Loucy (cell line): Measurements from ENCODE around the gene PTPRN2.

Source experiments
- H2AFZ ChIP-seq: fragments of 200-600 bp; sonication (generic); 2 replicates; pipeline ENCODE4 v1.6.0; 2016; ENCODE audit warnings: antibody characterized with exemption, mild to moderate bottlenecking, low read length, moderate library complexity
- H3F3A ChIP-seq: fragments of 200-600 bp; 2 replicates; pipeline ENCODE4 v1.6.0; 2016; ENCODE audit warnings: antibody characterized with exemption, low read depth, mild to moderate bottlenecking
- H3K27me3 ChIP-seq: fragments of 200-600 bp; sonication (generic); 2 replicates; pipeline ENCODE4 v1.6.1; 2014; ENCODE audit warnings: low read length, mild to moderate bottlenecking; ENCODE audit not compliant: insufficient read depth, poor library complexity, severe bottlenecking
- H3K36me3 ChIP-seq: fragments of 200-600 bp; sonication (generic); 2 replicates; pipeline ENCODE4 v1.6.1; 2016; ENCODE audit warnings: low read length; ENCODE audit not compliant: insufficient read depth
- H3K4me1 ChIP-seq: fragments of 200-600 bp; sonication (generic); 2 replicates; pipeline ENCODE4 v1.5.1; 2014; ENCODE audit warnings: low read length, mild to moderate bottlenecking; ENCODE audit not compliant: insufficient read depth, poor library complexity, severe bottlenecking
- H3K4me2 ChIP-seq: fragments of 200-600 bp; sonication (generic); 2 replicates; pipeline ENCODE4 v1.6.0; 2014; ENCODE audit warnings: antibody characterized with exemption, low read length, low read depth, mild to moderate bottlenecking; ENCODE audit not compliant: poor library complexity, severe bottlenecking
- H3K4me3 ChIP-seq: fragments of 200-600 bp; sonication (generic); 2 replicates; pipeline ENCODE4 v1.5.1; 2014; ENCODE audit warnings: low read length, mild to moderate bottlenecking, mixed read lengths; ENCODE audit not compliant: poor library complexity, severe bottlenecking
- H3K79me2 ChIP-seq: fragments of 200-600 bp; sonication (generic); 2 replicates; pipeline ENCODE4 v1.6.1; 2014; ENCODE audit warnings: low read length; ENCODE audit not compliant: insufficient read depth
- H3K9ac ChIP-seq: fragments of 200-600 bp; sonication (generic); 2 replicates; pipeline ENCODE4 v1.6.0; 2014; ENCODE audit warnings: mild to moderate bottlenecking, low read depth, low read length, moderate library complexity; ENCODE audit not compliant: poor library complexity, severe bottlenecking
- H3K9me2 ChIP-seq: fragments of 200-600 bp; sonication (generic); replicated peaks from 2 replicates; pipeline ENCODE4 v1.6.1; 2016; ENCODE audit warnings: low read depth, low read length, mixed read lengths
- H3K9me3 ChIP-seq: fragments of 200-600 bp; sonication (generic); 2 replicates; pipeline ENCODE4 v1.6.1; 2014; ENCODE audit warnings: mild to moderate bottlenecking, antibody characterized with exemption, low read length, low read depth; ENCODE audit not compliant: insufficient read depth
- H4K20me1 ChIP-seq: fragments of 200-600 bp; sonication (generic); 2 replicates; pipeline ENCODE4 v1.6.0; 2014; ENCODE audit warnings: antibody characterized with exemption, low read length, mild to moderate bottlenecking; ENCODE audit not compliant: insufficient read depth, poor library complexity, severe bottlenecking
- EZH2phosphoT487 ChIP-seq: fragments of 200-600 bp; IDR thresholded peaks from 2 replicates; pipeline ENCODE4 v1.6.1; 2018; ENCODE audit warnings: antibody characterized with exemption, mild to moderate bottlenecking, moderate library complexity, borderline replicate concordance
- TF ChIP-seq, protein P1 (sequence below): fragments of 200-600 bp; sonication (generic); conservative IDR thresholded peaks from 2 replicates; pipeline ENCODE4 v1.5.1; 2014; ENCODE audit warnings: mild to moderate bottlenecking, antibody characterized with exemption, low read length

Gene PTPRN2

DNA sequence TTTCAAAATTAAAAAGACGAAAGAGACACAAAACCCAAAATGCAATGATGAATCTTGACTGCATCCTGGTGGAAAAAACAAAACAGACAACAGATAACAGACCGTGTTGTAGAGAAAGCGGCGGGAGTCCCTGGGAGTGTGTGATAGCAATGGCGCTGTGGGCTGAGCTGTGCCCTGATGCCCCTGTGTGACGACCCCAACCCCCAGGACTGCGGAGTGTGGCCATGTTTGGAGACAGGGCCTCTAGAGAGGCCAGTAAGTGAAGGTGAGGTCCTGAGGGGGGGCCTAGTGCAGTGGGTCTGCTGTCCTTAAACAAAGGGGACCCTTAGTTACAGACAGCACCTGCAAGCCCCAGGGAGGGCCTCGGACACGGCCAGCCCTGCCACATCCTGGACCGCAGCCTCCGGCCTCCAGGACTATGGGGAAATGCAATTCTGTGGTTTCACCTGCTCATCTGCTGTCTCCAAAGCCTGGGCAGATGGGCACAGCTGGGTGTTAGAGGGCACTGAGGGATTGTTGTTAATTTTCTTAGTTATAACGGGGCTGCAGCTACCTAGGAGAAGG lies 973.1 kb downstream of the PTPRN2 start:
- H3K9ac ChIP-seq = no peak overlapping the region
- H3F3A ChIP-seq = no peaks in the 10 kb centered on the region
- H3K27me3 ChIP-seq = no peaks in the 10 kb centered on the region
- no peaks in the 10 kb centered on the region for H3K79me2 ChIP-seq
- H4K20me1 ChIP-seq = no peaks in the 10 kb centered on the region
- no peak overlapping the region for H3K4me2 ChIP-seq
- H2AFZ ChIP-seq = no peak overlapping the region
- TF ChIP-seq, protein P1, sequence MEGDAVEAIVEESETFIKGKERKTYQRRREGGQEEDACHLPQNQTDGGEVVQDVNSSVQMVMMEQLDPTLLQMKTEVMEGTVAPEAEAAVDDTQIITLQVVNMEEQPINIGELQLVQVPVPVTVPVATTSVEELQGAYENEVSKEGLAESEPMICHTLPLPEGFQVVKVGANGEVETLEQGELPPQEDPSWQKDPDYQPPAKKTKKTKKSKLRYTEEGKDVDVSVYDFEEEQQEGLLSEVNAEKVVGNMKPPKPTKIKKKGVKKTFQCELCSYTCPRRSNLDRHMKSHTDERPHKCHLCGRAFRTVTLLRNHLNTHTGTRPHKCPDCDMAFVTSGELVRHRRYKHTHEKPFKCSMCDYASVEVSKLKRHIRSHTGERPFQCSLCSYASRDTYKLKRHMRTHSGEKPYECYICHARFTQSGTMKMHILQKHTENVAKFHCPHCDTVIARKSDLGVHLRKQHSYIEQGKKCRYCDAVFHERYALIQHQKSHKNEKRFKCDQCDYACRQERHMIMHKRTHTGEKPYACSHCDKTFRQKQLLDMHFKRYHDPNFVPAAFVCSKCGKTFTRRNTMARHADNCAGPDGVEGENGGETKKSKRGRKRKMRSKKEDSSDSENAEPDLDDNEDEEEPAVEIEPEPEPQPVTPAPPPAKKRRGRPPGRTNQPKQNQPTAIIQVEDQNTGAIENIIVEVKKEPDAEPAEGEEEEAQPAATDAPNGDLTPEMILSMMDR = no peak
- TF ChIP-seq EZH2phosphoT487 = no peak
- no peaks in the 10 kb centered on the region for H3K36me3 ChIP-seq
- H3K9me3 ChIP-seq = no peaks in the 10 kb centered on the region
- H3K4me1 ChIP-seq = no peaks in the 10 kb centered on the region
- H3K9me2 ChIP-seq = no peaks in the 10 kb centered on the region
- H3K4me3 ChIP-seq = no peak overlapping the region

DNA sequence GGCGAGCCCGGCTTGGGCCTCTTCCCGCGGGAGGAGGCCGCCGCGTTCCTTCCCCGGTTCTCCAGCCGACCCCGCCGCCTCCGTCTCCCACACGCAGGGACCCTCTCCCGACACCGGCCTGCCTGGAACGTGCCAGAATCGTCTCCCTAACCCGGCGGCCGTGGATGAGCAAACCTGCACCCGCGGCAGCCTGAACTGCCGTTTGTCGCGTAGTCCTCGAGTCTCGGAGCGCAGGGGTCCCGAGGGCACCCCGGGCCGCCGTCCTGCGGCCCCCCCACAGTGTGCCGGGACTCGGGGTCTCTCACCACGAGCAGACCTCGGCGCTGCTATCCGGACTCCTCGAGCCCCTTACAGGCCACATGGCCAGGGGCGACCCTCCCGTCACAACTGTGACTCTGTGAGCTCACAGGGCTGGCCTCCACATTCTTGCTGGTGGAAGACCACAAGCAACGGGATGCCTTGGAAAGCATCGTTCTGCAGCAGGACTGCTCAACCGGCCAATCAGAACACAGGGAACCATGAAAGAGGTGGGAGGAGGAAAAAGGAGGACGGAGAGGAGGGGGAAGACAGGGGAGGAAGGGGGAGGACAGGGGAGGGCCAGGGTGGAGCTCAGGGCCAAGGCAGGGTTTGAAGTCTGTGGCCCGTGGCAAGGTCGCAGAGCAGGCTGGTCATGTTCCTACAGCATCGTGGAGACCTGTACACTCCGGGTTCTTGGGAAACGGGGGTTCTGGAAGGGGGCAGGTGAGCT lies 973.9 kb downstream of the PTPRN2 start:
- no peak for TF ChIP-seq EZH2phosphoT487
- TF ChIP-seq, protein P1 = no peak
- Histone ChIP-seq H3K79me2 (no peaks in the 10 kb centered on the region), H3K4me3 (no peak overlapping the region), H3K4me1 (no peaks in the 10 kb centered on the region), H3K27me3 (no peaks in the 10 kb centered on the region), H3K36me3 (no peaks in the 10 kb centered on the region), H2AFZ (no peak overlapping the region), H4K20me1 (no peaks in the 10 kb centered on the region), H3K9me3 (no peaks in the 10 kb centered on the region), H3K9me2 (no peaks in the 10 kb centered on the region), H3F3A (no peaks in the 10 kb centered on the region), H3K9ac (no peak overlapping the region), H3K4me2 (no peak overlapping the region)

DNA sequence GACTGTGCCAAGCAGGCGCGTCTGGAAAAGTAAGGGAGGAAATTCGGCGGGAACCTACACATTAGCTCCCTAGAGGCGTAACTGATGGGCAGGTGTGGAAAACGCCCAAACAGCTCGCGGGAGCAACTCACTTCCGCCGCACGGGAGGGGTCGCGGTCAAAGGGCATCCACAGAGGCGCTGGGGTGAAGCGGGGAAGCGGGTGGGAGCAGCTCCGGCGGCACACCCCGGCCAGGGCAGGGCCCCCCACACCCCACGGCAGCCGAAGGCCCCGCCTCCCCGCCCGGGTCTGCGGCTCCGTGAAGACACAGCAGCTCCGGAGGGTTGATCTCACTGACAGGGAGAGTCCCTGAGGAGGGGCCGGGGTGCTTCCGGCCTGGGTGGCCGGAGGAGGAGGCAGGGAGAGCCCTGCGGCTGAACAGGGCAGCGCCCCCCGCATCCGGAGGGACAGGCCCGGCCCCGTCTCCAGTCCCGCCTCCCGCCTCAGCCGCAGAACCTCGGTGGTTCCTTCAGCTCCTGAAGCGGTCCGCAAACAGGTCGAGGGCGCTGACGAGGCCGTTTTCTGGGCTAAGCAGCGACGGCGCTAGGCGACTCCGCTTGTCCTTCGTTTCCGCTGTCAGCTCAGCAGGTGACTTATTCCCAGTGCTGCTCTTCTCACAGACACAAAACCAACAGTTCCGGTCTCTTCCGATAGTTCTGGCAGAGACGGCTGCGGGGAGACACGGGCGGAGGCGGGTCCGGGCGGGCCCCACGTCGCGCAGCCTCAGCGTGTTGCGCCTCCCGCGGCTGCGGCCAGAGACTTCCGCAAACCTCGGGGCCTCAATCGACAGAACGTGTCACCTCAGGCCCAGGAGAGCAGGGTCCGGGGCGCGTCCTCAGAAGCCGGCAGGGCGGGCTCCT lies 974.7 kb downstream of the PTPRN2 start:
- Histone ChIP-seq H3K79me2 (no peaks in the 10 kb centered on the region), H3K27me3 (no peaks in the 10 kb centered on the region), H3K9me3 (no peaks in the 10 kb centered on the region), H3K4me2 (no peak overlapping the region), H3K4me3 (no peak overlapping the region), H3K9ac (no peak overlapping the region), H3K9me2 (no peaks in the 10 kb centered on the region), H4K20me1 (no peaks in the 10 kb centered on the region), H3F3A (no peaks in the 10 kb centered on the region), H2AFZ (no peak overlapping the region), H3K4me1 (no peaks in the 10 kb centered on the region), H3K36me3 (no peaks in the 10 kb centered on the region)
- TF ChIP-seq, protein P1 = no peak
- TF ChIP-seq EZH2phosphoT487 = no peak
